Fibroblast of the aortic adventitia (primary cell): ENCODE results near the gene GLTP. TPM values are rescaled to one million over a fixed set of nuclear protein-coding genes. Genes with fewer than 3 reads are reported as not detected.

Experiments used
- DNase-seq: peaks from one replicate; pipeline ENCODE4 v3.0.0-alpha.2; 2010; ENCODE audit warnings: low read depth
- H3K4me3 ChIP-seq: 2 replicates; pipeline ENCODE4 v1.5.1; 2011; ENCODE audit warnings: low read depth, mild to moderate bottlenecking, control low read depth, low read length, moderate library complexity
- total RNA-seq: library from RNA; depleted of rRNA; stranded (reverse); fragments of >200 nt; gene quantifications from 2 replicates; pipeline ENCODE4 v1.2.3, GENCODE V29; 2012; ENCODE audit warnings: low replicate concordance
- TF ChIP-seq, protein P1 (sequence below): IDR thresholded peaks from 2 replicates; pipeline ENCODE4 v1.5.1; 2011; ENCODE audit warnings: mild to moderate bottlenecking, low read length, control low read depth, inconsistent platforms; ENCODE audit not compliant: insufficient read depth

Gene GLTP
- total RNA-seq, 1 donor: 55.1 TPM

DNA sequence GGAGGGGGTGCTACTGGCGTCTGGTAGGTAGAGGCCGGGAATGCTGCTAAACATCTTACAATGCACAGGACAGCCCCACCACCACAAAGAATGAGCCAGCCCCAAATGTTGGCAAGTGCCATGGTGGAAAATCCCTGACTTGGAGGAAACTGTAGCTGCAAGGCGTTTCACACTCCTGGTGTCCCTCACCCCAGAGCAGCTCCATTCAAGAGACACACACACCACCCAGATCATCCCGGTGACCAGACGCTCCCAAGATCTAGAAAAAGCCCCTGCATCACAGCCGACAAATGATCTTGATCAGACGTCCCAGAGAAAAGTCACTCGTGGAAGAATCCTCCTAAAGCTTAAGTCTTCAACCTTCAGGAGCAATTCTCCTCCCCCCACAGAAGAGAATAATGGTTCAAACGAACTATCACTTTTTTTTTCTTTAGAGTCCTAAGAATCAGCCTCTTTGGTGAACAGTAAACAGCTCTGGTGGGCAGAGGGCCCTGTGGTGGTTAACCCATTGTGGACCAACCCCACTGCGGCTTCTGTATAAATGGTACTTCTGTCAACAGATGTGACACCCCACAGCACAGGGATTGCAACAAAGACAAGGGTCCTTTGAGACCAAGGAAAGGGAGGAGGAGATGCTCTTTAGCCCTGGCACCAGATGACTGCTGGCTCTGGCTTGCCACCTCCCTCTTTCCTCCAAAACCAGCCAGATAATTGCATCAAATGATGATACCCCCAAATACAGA, 2.7 kb downstream of the GLTP start:
- TF ChIP-seq, protein P1, sequence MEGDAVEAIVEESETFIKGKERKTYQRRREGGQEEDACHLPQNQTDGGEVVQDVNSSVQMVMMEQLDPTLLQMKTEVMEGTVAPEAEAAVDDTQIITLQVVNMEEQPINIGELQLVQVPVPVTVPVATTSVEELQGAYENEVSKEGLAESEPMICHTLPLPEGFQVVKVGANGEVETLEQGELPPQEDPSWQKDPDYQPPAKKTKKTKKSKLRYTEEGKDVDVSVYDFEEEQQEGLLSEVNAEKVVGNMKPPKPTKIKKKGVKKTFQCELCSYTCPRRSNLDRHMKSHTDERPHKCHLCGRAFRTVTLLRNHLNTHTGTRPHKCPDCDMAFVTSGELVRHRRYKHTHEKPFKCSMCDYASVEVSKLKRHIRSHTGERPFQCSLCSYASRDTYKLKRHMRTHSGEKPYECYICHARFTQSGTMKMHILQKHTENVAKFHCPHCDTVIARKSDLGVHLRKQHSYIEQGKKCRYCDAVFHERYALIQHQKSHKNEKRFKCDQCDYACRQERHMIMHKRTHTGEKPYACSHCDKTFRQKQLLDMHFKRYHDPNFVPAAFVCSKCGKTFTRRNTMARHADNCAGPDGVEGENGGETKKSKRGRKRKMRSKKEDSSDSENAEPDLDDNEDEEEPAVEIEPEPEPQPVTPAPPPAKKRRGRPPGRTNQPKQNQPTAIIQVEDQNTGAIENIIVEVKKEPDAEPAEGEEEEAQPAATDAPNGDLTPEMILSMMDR: no peak
- DNase-seq: no peak
- H3K4me3 ChIP-seq: no peak overlapping the region

GRCh38 chr12:109876406-109876805, 3.9 kb downstream of the GLTP start:
- no peak overlapping the region for H3K4me3 ChIP-seq
- DNase-seq: no peak
- TF ChIP-seq, protein P1: no peak

- TF ChIP-seq, protein P1: no peak
- H3K4me3 ChIP-seq: no peak overlapping the region
- DNase-seq: no peak
Observed at GRCh38 chr12:109875572-109876131, 4.7 kb downstream of the GLTP start.

GRCh38 chr12:109873653-109874052, 6.7 kb downstream of the GLTP start:
- TF ChIP-seq, protein P1: no peak
- H3K4me3 ChIP-seq: no peak overlapping the region
- peak; percentile 41 for DNase-seq

GRCh38 chr12:109871668-109872314, 8.6 kb downstream of the GLTP start:
- no peak overlapping the region for H3K4me3 ChIP-seq
- peak; percentile 31 for DNase-seq
- TF ChIP-seq, protein P1: no peak

- H3K4me3 ChIP-seq: no peak overlapping the region
- peak; percentile 36 for DNase-seq
- TF ChIP-seq, protein P1: no peak
Observed at GRCh38 chr12:109870648-109871047, 9.7 kb downstream of the GLTP start.
